ENCODE data around the gene BNC2. TPM values are rescaled to one million over a fixed set of nuclear protein-coding genes. Genes with fewer than 3 reads are reported as not detected.

BNC2 gene
- total and polyA plus RNA-seq, 2 of the 4 experiments (the other 2 are of a cell fraction) = 15.5 to 45.2 TPM

- Histone ChIP-seq H3K27ac (ENCODE audit: insufficient read depth, low read length) (no peak overlapping the region), H4K20me1 (ENCODE audit: insufficient read depth, low read length) (peaks cover 11% of the 10 kb centered on the region), H3K23ac (ENCODE audit: low read depth, low read length) (no peak overlapping the region), H3K79me1 (ENCODE audit: low read depth in 1 of 2, low read length in 2 of 2) (peaks cover 38 to 47% of the 10 kb centered on the region in 2 experiments), H3K18ac (ENCODE audit: low read depth, low read length) (no peak overlapping the region), H2BK15ac (ENCODE audit: low read depth, low read length) (no peak overlapping the region), H2BK20ac (ENCODE audit: low read depth, low read length) (no peak overlapping the region), H2AK9ac (replicated peaks; ENCODE audit: low read depth, low read length, poor library complexity) (no peak overlapping the region), H2AK5ac (ENCODE audit: low read depth, low read length) (no peak overlapping the region), H4K8ac (ENCODE audit: low read depth in 2 of 2, low read length in 2 of 2) (no peak overlapping the region), H3K4me1 (ENCODE audit: control insufficient read depth, insufficient read depth, low read length) (peaks cover 8% of the 10 kb centered on the region), H2BK120ac (ENCODE audit: low read depth, low read length) (no peak overlapping the region), H2BK5ac (ENCODE audit: low read depth, low read length, poor library complexity, severe bottlenecking) (no peak overlapping the region), H3K14ac (replicated peaks; ENCODE audit: low read depth, low read length) (no peak overlapping the region), H3K36me3 (ENCODE audit: control insufficient read depth, insufficient read depth, low read length) (no peaks in the 10 kb centered on the region), H3K9ac (ENCODE audit: low read depth, low read length) (no peak overlapping the region), H4K5ac (ENCODE audit: low read depth, low read length) (no peak overlapping the region), H3K4ac (ENCODE audit: low read depth, low read length) (no peak overlapping the region), H3K9me1 (ENCODE audit: insufficient read depth, low read length) (peaks cover 8% of the 10 kb centered on the region), H3K56ac (ENCODE audit: extremely low read depth, insufficient read depth, low read length) (no peak overlapping the region), H3K27me3 (ENCODE audit: control insufficient read depth, insufficient read depth, low read length) (no peaks in the 10 kb centered on the region), H3K4me2 (ENCODE audit: low read depth, low read length) (no peak overlapping the region), H3K4me3 (ENCODE audit: insufficient read depth, low read depth, low read length) (no peak overlapping the region), H2AFZ (replicated peaks; ENCODE audit: low read length, poor library complexity) (no peak overlapping the region), H3K9me3 (ENCODE audit: control insufficient read depth, insufficient read depth, low read length) (no peaks in the 10 kb centered on the region), H4K91ac (ENCODE audit: insufficient read depth, low read depth, low read length) (no peak overlapping the region)
- CTCF ChIA-PET = no interaction called here
- TF ChIP-seq BHLHE40 (IDR thresholded peaks at IDR 0.05; ENCODE audit: low read depth, low read length) = no peak
- no peak for TF ChIP-seq MAFK (IDR thresholded peaks at IDR 0.05; ENCODE audit: low read depth, low read length)
- TF ChIP-seq SMC3 (IDR thresholded peaks at IDR 0.05; ENCODE audit: low read depth, low read length) = no peak
- TF ChIP-seq POLR2A (IDR thresholded peaks at IDR 0.05; ENCODE audit: low read depth, low read length) = no peak
- TF ChIP-seq NFE2L2 (IDR thresholded peaks at IDR 0.05; ENCODE audit: low read depth, low read length) = no peak
- no peak for TF ChIP-seq RAD21 (IDR thresholded peaks at IDR 0.05; ENCODE audit: low read length)
- TF ChIP-seq, protein P1, sequence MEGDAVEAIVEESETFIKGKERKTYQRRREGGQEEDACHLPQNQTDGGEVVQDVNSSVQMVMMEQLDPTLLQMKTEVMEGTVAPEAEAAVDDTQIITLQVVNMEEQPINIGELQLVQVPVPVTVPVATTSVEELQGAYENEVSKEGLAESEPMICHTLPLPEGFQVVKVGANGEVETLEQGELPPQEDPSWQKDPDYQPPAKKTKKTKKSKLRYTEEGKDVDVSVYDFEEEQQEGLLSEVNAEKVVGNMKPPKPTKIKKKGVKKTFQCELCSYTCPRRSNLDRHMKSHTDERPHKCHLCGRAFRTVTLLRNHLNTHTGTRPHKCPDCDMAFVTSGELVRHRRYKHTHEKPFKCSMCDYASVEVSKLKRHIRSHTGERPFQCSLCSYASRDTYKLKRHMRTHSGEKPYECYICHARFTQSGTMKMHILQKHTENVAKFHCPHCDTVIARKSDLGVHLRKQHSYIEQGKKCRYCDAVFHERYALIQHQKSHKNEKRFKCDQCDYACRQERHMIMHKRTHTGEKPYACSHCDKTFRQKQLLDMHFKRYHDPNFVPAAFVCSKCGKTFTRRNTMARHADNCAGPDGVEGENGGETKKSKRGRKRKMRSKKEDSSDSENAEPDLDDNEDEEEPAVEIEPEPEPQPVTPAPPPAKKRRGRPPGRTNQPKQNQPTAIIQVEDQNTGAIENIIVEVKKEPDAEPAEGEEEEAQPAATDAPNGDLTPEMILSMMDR (conservative IDR thresholded peaks at IDR 0.05; ENCODE audit: low read depth, low read length) = no peak
- no peak for TF ChIP-seq FOS (IDR thresholded peaks at IDR 0.05; ENCODE audit: low read depth, low read length)
- TF ChIP-seq, protein P2, sequence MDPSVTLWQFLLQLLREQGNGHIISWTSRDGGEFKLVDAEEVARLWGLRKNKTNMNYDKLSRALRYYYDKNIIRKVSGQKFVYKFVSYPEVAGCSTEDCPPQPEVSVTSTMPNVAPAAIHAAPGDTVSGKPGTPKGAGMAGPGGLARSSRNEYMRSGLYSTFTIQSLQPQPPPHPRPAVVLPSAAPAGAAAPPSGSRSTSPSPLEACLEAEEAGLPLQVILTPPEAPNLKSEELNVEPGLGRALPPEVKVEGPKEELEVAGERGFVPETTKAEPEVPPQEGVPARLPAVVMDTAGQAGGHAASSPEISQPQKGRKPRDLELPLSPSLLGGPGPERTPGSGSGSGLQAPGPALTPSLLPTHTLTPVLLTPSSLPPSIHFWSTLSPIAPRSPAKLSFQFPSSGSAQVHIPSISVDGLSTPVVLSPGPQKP (IDR thresholded peaks at IDR 0.05; ENCODE audit: borderline replicate concordance, low read depth, low read length) = no peak
- no peak for TF ChIP-seq MAZ (IDR thresholded peaks at IDR 0.05; ENCODE audit: borderline replicate concordance, low read depth, low read length)
- no peak for TF ChIP-seq MXI1 (IDR thresholded peaks at IDR 0.05; ENCODE audit: borderline replicate concordance, low read depth, low read length)
- TF ChIP-seq RFX5 (IDR thresholded peaks at IDR 0.05; ENCODE audit: low read depth, low read length) = no peak
- no peak for TF ChIP-seq CEBPB (IDR thresholded peaks at IDR 0.05; ENCODE audit: low read depth, low read length)
- TF ChIP-seq USF2 (IDR thresholded peaks at IDR 0.05; ENCODE audit: low read depth, low read length) = no peak
- TF ChIP-seq RCOR1 (IDR thresholded peaks at IDR 0.05; ENCODE audit: insufficient replicate concordance, low read length) = no peak
- POLR2A ChIA-PET (ENCODE audit: unreplicated experiment) = no interaction called here
- in situ Hi-C loops (cut with MboI; ENCODE audit: low sequenced_read_pairs) (no loop called here), intact Hi-C loops (cut with micrococcal nuclease) (no loop called here), dilution Hi-C loops (cut with HindIII; ENCODE audit: low sequenced_read_pairs, unreplicated experiment) (no loop called here)
- no peak for ATAC-seq (ENCODE audit: low read depth)
- no CpG with 5 or more reads among the region's 5 CpGs for WGBS, 2 experiments (ENCODE audit: extremely low coverage in 2 of 2, insufficient read length in 1 of 2)
- DNase-seq = no peak
- BruUV-seq (replicated peaks) = no TSS peak
Measured at GRCh38 chr9:16668734-16669295, 201.7 kb downstream of the BNC2 start.
